Measurements from ENCODE around the gene CBX6. TPM values are rescaled to one million over a fixed set of nuclear protein-coding genes. Genes with fewer than 3 reads are reported as not detected.

The CBX6 gene
- total and polyA plus RNA-seq, 10 of the 15 experiments (the other 5 are each of a cell fraction or from before 2014, with no cell fraction given), result 3.6 to 142 (median 37.4) TPM

DNA sequence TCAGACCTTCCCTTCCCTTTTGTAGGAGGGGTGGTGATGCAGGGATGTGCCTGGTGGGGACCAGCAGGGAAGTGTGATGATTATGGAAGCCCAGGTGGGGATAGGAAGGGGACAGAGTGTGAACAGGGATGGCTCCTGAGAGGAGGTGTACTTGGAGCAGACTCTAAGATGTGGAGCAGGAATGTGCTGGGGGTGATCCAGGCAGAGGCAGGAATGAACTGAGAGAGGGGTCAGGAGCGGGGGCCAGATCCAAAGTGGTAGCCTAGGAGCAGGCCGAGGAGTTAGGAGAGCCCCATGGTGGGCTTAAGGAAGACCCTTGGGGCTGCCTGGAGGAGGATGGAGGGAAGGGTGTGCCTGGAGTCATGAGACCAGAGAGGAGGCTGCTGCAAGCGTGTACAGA is 31.9 kb downstream of the CBX6 start:
- WGBS (ENCODE audit: insufficient coverage, insufficient replicate concordance, low lambda C conversion rate, missing lambda C conversion rate), result 4% methylated on average over 3 of the region's 3 CpGs

DNA sequence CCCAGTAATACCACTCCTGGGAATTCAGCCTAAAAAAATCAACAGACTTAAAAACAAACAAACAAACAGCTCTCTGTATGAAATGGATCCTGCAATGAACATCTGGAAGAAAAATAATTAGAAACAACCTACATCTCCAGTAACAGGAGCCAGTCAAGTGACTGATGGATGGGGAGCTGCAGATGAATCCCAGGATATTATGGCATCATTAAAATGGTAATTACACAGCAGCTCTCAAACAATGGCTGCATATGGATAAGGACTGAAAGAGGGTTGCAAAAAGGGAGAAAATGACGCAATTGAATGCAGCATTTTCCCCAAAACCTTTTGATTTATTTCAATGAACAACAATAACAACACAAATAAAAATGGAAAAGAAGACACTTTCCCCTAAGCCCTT is 32.3 kb downstream of the CBX6 start:
- ATAC-seq (no peak), FAIRE-seq (no peak), DNase-seq (ENCODE audit: low read depth, low spot score) (no peak)
- Histone ChIP-seq H3K9me3 (replicated peaks; ENCODE audit: control insufficient read depth, insufficient read depth, low read length) (no peaks in the 10 kb centered on the region), H3K4me3 (no peak overlapping the region), H3K27me3 (replicated peaks in 1 of 2; ENCODE audit: control insufficient read depth in 2 of 2, insufficient read depth in 2 of 2, low read length in 1 of 2) (peaks cover 19 to 21% of the 10 kb centered on the region in 2 experiments), H3K27ac (ENCODE audit: control insufficient read depth, insufficient read depth) (no peak overlapping the region), H3K4me2 (ENCODE audit: control insufficient read depth, insufficient read depth) (no peak overlapping the region), H3K36me3 (ENCODE audit: control insufficient read depth in 2 of 2, insufficient read depth in 2 of 2, low read length in 1 of 2) (no peaks in the 10 kb centered on the region), H4K20me1 (ENCODE audit: control insufficient read depth, insufficient read depth) (no peaks in the 10 kb centered on the region), H2AFZ (ENCODE audit: control insufficient read depth, low read depth, low read length) (no peak overlapping the region), H3K9ac (ENCODE audit: control insufficient read depth, insufficient read depth, low read length) (no peak overlapping the region), H3K79me2 (ENCODE audit: control insufficient read depth, insufficient read depth, low read length) (no peaks in the 10 kb centered on the region), H3K4me1 (ENCODE audit: control insufficient read depth, insufficient read depth, low read length) (no peaks in the 10 kb centered on the region)
- CTCF ChIA-PET, result interaction anchor here (1.3 kb wide), 1 partner anchor 30 kb away, joined by 3 read pairs; no protein-coding TSS in a partner anchor
- POLR2A ChIA-PET, result no interaction called here
- 0% methylated on average over 1 of the region's 1 CpG for WGBS (ENCODE audit: insufficient coverage, insufficient replicate concordance, low lambda C conversion rate, missing lambda C conversion rate)
- SMC1A ChIA-PET (ENCODE audit: uncharacterized antibody, unreplicated experiment), result no interaction called here
- in situ Hi-C loops (cut with MboI) (no loop called here), intact Hi-C loops (cut with micrococcal nuclease; ENCODE audit: unreplicated experiment) (no loop called here)
- no TSS peak for BruUV-seq (replicated peaks)
- RAD21 ChIA-PET (ENCODE audit: unreplicated experiment), result no interaction called here
- TF ChIP-seq NR2F1 (conservative IDR thresholded peaks at IDR 0.05), result no peak
- TF ChIP-seq, protein P1, sequence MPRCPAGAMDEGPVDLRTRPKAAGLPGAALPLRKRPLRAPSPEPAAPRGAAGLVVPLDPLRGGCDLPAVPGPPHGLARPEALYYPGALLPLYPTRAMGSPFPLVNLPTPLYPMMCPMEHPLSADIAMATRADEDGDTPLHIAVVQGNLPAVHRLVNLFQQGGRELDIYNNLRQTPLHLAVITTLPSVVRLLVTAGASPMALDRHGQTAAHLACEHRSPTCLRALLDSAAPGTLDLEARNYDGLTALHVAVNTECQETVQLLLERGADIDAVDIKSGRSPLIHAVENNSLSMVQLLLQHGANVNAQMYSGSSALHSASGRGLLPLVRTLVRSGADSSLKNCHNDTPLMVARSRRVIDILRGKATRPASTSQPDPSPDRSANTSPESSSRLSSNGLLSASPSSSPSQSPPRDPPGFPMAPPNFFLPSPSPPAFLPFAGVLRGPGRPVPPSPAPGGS (IDR thresholded peaks at IDR 0.05; ENCODE audit: borderline replicate concordance, insufficient read depth, low read depth, low read length, poor library complexity, severe bottlenecking), result no peak
- no peak for TF ChIP-seq SP1 (IDR thresholded peaks at IDR 0.05; ENCODE audit: low read depth, low read length)
- TF ChIP-seq MTA2 (IDR thresholded peaks at IDR 0.05; ENCODE audit: low read depth), result no peak
- TF ChIP-seq, protein P2, sequence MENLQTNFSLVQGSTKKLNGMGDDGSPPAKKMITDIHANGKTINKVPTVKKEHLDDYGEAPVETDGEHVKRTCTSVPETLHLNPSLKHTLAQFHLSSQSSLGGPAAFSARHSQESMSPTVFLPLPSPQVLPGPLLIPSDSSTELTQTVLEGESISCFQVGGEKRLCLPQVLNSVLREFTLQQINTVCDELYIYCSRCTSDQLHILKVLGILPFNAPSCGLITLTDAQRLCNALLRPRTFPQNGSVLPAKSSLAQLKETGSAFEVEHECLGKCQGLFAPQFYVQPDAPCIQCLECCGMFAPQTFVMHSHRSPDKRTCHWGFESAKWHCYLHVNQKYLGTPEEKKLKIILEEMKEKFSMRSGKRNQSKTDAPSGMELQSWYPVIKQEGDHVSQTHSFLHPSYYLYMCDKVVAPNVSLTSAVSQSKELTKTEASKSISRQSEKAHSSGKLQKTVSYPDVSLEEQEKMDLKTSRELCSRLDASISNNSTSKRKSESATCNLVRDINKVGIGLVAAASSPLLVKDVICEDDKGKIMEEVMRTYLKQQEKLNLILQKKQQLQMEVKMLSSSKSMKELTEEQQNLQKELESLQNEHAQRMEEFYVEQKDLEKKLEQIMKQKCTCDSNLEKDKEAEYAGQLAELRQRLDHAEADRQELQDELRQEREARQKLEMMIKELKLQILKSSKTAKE (IDR thresholded peaks at IDR 0.05; ENCODE audit: low read depth, poor library complexity, severe bottlenecking), result no peak
- TF ChIP-seq, protein P3, sequence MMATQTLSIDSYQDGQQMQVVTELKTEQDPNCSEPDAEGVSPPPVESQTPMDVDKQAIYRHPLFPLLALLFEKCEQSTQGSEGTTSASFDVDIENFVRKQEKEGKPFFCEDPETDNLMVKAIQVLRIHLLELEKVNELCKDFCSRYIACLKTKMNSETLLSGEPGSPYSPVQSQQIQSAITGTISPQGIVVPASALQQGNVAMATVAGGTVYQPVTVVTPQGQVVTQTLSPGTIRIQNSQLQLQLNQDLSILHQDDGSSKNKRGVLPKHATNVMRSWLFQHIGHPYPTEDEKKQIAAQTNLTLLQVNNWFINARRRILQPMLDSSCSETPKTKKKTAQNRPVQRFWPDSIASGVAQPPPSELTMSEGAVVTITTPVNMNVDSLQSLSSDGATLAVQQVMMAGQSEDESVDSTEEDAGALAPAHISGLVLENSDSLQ (IDR thresholded peaks at IDR 0.05), result no peak
- TF ChIP-seq RUNX3 (IDR thresholded peaks at IDR 0.05; ENCODE audit: low read length), result no peak
- no peak for TF ChIP-seq NR2C2 (IDR thresholded peaks at IDR 0.05; ENCODE audit: borderline replicate concordance, control insufficient read depth, insufficient read length, low read depth)
- TF ChIP-seq KAT2A (conservative IDR thresholded peaks at IDR 0.05; ENCODE audit: control insufficient read depth, low read depth, low read length), result no peak
- no peak for TF ChIP-seq CHD1 (IDR thresholded peaks at IDR 0.05; ENCODE audit: low read depth, low read length)
- no peak for TF ChIP-seq RAD21 (IDR thresholded peaks at IDR 0.05; ENCODE audit: insufficient read depth, low read depth, low read length)

More for the DNA sequence above, 31.9 kb downstream of the CBX6 start:
- ATAC-seq (no peak), DNase-seq (ENCODE audit: low read depth, low spot score) (no peak), FAIRE-seq (no peak)
- Histone ChIP-seq H3K79me2 (ENCODE audit: control insufficient read depth, insufficient read depth, low read length) (no peaks in the 10 kb centered on the region), H3K4me3 (no peak overlapping the region), H3K27ac (ENCODE audit: control insufficient read depth, insufficient read depth) (no peak overlapping the region), H3K36me3 (ENCODE audit: control insufficient read depth in 2 of 2, insufficient read depth in 2 of 2, low read length in 1 of 2) (no peaks in the 10 kb centered on the region), H3K9ac (ENCODE audit: control insufficient read depth, insufficient read depth, low read length) (no peak overlapping the region), H3K9me3 (replicated peaks; ENCODE audit: control insufficient read depth, insufficient read depth, low read length) (no peaks in the 10 kb centered on the region), H3K4me2 (ENCODE audit: control insufficient read depth, insufficient read depth) (no peak overlapping the region), H3K4me1 (ENCODE audit: control insufficient read depth, insufficient read depth, low read length) (no peaks in the 10 kb centered on the region), H2AFZ (ENCODE audit: control insufficient read depth, low read depth, low read length) (no peak overlapping the region), H4K20me1 (ENCODE audit: control insufficient read depth, insufficient read depth) (no peaks in the 10 kb centered on the region), H3K27me3 (replicated peaks in 1 of 2; ENCODE audit: control insufficient read depth in 2 of 2, insufficient read depth in 2 of 2, low read length in 1 of 2) (peaks cover 21 to 22% of the 10 kb centered on the region in 2 experiments)
- RAD21 ChIA-PET (ENCODE audit: unreplicated experiment), result no interaction called here
- in situ Hi-C loops (cut with MboI) (no loop called here), intact Hi-C loops (cut with micrococcal nuclease; ENCODE audit: unreplicated experiment) (no loop called here)
- no TSS peak for BruUV-seq (replicated peaks)
- TF ChIP-seq ATF7 (IDR thresholded peaks at IDR 0.05; ENCODE audit: low read depth) (no peak), KAT2A (conservative IDR thresholded peaks at IDR 0.05; ENCODE audit: control insufficient read depth, low read depth, low read length) (no peak), SPI1 (IDR thresholded peaks at IDR 0.05; ENCODE audit: borderline replicate concordance, insufficient read depth, low read depth, low read length) (no peak), IRF4 (IDR thresholded peaks at IDR 0.05; ENCODE audit: low read depth, low read length) (no peak)
- TF ChIP-seq, protein P4, sequence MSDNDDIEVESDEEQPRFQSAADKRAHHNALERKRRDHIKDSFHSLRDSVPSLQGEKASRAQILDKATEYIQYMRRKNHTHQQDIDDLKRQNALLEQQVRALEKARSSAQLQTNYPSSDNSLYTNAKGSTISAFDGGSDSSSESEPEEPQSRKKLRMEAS (IDR thresholded peaks at IDR 0.05; ENCODE audit: low read depth, low read length), result no peak
- SMC1A ChIA-PET (ENCODE audit: uncharacterized antibody, unreplicated experiment), result no interaction called here
- POLR2A ChIA-PET, result no interaction called here
- CTCF ChIA-PET, result no interaction called here
